AG04450 (cell line): Measurements from ENCODE around the gene UBR3. TPM values are rescaled to one million over a fixed set of nuclear protein-coding genes. Genes with fewer than 3 reads are reported as not detected.
"Not testable (repeated sequence)": the region's sequence is repeated elsewhere in the genome, so short reads cannot be mapped to it uniquely, and the experiment has no call there.

Source experiments
- CTCF ChIA-PET: fragments of 300-600, 350-600 bp; formaldehyde crosslinking; extraction: SDS; loops from one replicate; lab custom pipeline; 2022; ENCODE audit warnings: antibody characterized with exemption, inconsistent platforms; lab: Charles Lee
- POLR2A ChIA-PET: fragments of 350-600 bp; formaldehyde crosslinking; extraction: SDS; loops from one replicate; lab custom pipeline; 2021; ENCODE audit warnings: antibody characterized with exemption, inconsistent platforms; lab: Yijun Ruan, JAX
- DNase-seq: peaks from one replicate; pipeline ENCODE4 v3.0.0-alpha.2; 2011; ENCODE audit warnings: low read depth, low spot score
- H3K27ac ChIP-seq: one replicate; pipeline ENCODE4 v1.5.1; 2012; ENCODE audit warnings: low read depth, low read length, control low read depth
- H3K27me3 ChIP-seq: one replicate; pipeline ENCODE4 v1.6.0; 2012; ENCODE audit warnings: low read length; ENCODE audit not compliant: control insufficient read depth, insufficient read depth
- H3K4me3 ChIP-seq: 2 replicates; pipeline ENCODE4 v1.5.1; 2011; ENCODE audit warnings: mild to moderate bottlenecking, low read depth, low read length, control low read depth
- H3K9me3 ChIP-seq: 2 replicates; pipeline ENCODE4 v1.5.1; 2012; ENCODE audit warnings: low read length; ENCODE audit not compliant: control insufficient read depth, insufficient read depth
- polyA plus RNA-seq: library from polyadenylated mRNA; depleted of rRNA; stranded (reverse); fragments of >200 nt; gene quantifications from 2 replicates; pipeline ENCODE4 v1.2.3, GENCODE V29; 2011
- TF ChIP-seq, protein P1 (sequence below): IDR thresholded peaks from 2 replicates; pipeline ENCODE4 v1.5.1; 2011; ENCODE audit warnings: low read depth, low read length, control low read depth, inconsistent platforms

The UBR3 gene
- polyA plus RNA-seq, 1 experiment, result 20.3 TPM

DNA sequence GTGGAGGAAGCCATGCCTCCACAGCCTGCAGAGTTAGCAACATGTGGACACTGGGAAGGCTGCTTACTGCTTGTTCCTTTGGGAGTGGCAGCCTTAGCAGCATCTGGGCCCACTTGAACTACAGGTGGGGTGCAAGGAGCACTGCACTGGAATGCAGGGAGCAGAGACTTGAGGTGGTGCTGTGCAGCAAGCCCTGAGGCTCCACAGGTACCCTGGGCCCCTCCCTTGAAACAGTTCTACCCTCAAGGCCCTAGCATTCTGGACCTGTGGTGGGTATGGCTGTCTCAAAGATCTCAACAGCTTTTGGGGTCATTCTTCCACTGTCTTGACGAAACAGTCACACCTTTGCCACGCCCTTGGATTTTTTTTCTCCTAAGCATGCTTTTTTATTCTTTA is 13.5 kb downstream of the UBR3 start:
- no peak overlapping the region for H3K27ac ChIP-seq
- ChIA-PET CTCF (no interaction called here), POLR2A (no interaction called here)
- TF ChIP-seq, protein P1, sequence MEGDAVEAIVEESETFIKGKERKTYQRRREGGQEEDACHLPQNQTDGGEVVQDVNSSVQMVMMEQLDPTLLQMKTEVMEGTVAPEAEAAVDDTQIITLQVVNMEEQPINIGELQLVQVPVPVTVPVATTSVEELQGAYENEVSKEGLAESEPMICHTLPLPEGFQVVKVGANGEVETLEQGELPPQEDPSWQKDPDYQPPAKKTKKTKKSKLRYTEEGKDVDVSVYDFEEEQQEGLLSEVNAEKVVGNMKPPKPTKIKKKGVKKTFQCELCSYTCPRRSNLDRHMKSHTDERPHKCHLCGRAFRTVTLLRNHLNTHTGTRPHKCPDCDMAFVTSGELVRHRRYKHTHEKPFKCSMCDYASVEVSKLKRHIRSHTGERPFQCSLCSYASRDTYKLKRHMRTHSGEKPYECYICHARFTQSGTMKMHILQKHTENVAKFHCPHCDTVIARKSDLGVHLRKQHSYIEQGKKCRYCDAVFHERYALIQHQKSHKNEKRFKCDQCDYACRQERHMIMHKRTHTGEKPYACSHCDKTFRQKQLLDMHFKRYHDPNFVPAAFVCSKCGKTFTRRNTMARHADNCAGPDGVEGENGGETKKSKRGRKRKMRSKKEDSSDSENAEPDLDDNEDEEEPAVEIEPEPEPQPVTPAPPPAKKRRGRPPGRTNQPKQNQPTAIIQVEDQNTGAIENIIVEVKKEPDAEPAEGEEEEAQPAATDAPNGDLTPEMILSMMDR, result no peak
- no peaks in the 10 kb centered on the region for H3K9me3 ChIP-seq
- no peaks in the 10 kb centered on the region for H3K27me3 ChIP-seq
- no peak overlapping the region for H3K4me3 ChIP-seq
- no peak for DNase-seq

DNA sequence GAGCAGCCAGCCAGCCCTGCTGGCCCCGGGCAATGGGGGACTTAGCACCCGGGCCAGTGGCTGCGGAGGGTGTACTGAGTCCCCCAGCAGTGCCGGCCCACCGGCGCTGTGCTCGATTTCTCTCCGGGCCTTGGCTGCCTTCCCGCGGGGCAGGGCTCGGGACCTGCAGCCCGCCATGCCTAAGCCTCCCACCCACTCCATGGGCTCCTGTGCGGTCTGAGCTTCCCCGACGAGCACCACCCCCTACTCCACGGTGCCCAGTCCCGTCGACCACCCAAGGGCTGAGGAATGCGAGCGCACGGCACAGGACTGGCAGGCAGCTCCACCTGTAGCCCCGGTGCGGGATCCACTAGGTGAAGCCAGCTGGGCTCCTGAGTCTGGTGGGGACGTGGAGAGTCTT is 14.4 kb downstream of the UBR3 start:
- H3K27ac ChIP-seq, CTCF ChIA-PET, H3K4me3 ChIP-seq, H3K27me3 ChIP-seq, DNase-seq, POLR2A ChIA-PET, H3K9me3 ChIP-seq: not testable (repeated sequence)

DNA sequence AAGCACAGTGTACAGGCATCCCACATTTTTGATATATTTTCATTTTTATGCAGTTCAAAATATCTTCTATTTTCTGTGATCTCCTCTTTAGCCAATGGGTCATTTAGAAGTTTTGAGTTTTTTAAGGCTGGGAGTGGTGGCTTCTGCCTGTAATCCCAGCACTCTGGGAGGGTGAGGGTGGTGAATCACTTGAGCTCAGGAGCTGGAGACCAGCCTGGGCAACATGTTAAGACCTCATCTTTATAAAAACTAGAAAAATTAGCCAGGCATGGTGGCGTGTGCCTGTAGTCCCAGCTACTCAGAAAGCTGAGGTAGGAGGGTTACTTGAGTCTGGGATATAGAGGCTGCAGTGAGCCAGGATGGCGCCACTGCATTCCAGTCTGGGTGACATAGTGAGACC is 17.8 kb downstream of the UBR3 start:
- ChIA-PET POLR2A (no interaction called here), CTCF (no interaction called here)
- Histone ChIP-seq H3K9me3 (no peaks in the 10 kb centered on the region), H3K4me3 (no peak overlapping the region), H3K27ac (no peak overlapping the region), H3K27me3 (no peaks in the 10 kb centered on the region)
- no peak for DNase-seq
- TF ChIP-seq, protein P1, result no peak

DNA sequence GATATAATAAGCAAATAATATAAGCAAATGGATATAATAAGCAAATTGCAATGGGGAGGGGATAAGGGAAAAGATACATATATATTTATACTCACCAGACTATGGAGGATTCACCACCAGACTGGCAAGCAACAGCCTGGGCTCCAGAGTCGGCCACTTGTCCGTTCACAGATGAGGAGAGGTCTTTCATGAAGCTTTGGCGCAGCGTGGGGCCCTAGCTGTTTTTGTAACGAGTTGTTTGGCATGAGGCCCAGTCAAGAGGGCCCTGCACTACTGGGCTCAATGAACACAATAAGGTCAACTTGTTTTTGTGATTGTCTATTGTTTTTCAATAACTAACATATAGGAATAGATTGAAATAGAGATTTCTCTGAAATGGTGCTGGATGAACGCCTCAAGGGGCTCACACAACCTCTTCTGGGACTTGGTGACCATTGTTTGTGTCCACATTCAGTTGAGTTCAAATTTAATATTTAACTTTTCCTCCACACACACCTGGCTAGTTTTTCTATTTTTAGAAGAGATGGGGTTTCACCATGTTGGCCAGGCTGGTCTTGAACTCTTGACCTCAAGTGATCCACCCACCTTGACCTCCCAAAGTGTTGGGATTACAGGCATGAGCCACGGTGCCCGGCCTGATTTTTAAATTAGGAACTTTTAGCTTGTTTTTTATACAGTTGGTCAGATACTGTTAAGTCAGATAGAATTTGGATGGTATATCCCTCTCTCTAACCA is 21.9 kb downstream of the UBR3 start:
- H3K4me3 ChIP-seq, CTCF ChIA-PET, POLR2A ChIA-PET, H3K27ac ChIP-seq, H3K27me3 ChIP-seq, H3K9me3 ChIP-seq, DNase-seq: not testable (repeated sequence)

DNA sequence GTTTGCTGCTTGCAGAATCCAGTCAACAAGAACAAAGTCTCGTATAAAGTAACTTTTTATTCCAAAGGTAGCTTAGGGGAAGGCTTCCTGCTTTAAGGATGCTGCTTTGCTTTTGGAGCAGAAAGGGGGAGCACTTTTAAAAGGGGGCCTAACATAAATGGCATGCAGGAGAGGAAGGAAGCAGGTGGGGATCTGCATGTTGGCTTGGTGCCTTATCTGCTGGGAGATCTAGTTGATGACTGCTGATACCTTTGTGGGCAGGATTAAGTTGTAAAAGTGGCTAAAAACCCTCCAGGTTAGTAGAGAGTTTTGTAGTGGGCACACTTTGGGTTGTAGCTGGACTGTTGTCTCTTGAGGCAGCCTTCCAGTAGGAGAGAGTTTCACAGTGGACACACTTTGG is 22.5 kb downstream of the UBR3 start:
- TF ChIP-seq, protein P1, result no peak
- Histone ChIP-seq H3K9me3 (no peaks in the 10 kb centered on the region), H3K27ac (no peak overlapping the region), H3K27me3 (no peaks in the 10 kb centered on the region), H3K4me3 (no peak overlapping the region)
- ChIA-PET CTCF (no interaction called here), POLR2A (no interaction called here)
- no peak for DNase-seq

DNA sequence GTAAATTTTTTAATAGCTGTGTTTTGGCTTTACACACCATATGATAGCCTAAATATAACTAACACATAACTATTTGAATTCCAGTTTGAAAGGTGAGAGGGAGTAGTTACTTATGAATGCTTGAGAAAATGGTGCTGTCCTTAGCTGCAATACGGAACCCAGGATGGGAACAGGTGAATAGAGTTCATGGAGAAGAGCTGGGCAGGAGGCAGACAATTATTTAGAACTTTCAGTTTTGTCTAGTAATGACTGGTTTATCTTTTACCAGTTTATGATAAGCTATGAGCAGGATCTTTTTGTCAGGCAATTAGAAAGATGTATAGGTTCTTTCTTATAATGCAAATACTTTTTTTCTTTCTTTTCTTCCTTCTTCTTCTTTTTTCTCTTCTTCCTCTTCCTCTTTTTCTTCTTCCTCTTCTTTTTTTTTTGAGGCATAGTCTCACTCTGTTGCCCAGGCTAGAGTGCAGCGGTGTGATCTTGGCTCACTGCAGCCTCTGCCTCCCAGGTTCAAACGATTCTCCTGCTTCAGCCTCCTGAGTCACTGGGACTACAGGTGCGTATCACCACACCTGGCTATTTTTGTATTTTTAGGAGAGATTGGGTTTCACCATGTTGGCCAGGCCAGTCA is 25.9 kb downstream of the UBR3 start:
- Histone ChIP-seq H3K27ac (no peak overlapping the region), H3K9me3 (no peaks in the 10 kb centered on the region), H3K4me3 (no peak overlapping the region), H3K27me3 (no peaks in the 10 kb centered on the region)
- TF ChIP-seq, protein P1, result no peak
- ChIA-PET CTCF (interaction anchor here (0.6 to 1.2 kb wide), 3 partner anchors 9 to 401 kb away, joined by 3 to 5 read pairs (median 3); partner anchors contain the start of gene UBR3), POLR2A (no interaction called here)
- DNase-seq, result no peak

DNA sequence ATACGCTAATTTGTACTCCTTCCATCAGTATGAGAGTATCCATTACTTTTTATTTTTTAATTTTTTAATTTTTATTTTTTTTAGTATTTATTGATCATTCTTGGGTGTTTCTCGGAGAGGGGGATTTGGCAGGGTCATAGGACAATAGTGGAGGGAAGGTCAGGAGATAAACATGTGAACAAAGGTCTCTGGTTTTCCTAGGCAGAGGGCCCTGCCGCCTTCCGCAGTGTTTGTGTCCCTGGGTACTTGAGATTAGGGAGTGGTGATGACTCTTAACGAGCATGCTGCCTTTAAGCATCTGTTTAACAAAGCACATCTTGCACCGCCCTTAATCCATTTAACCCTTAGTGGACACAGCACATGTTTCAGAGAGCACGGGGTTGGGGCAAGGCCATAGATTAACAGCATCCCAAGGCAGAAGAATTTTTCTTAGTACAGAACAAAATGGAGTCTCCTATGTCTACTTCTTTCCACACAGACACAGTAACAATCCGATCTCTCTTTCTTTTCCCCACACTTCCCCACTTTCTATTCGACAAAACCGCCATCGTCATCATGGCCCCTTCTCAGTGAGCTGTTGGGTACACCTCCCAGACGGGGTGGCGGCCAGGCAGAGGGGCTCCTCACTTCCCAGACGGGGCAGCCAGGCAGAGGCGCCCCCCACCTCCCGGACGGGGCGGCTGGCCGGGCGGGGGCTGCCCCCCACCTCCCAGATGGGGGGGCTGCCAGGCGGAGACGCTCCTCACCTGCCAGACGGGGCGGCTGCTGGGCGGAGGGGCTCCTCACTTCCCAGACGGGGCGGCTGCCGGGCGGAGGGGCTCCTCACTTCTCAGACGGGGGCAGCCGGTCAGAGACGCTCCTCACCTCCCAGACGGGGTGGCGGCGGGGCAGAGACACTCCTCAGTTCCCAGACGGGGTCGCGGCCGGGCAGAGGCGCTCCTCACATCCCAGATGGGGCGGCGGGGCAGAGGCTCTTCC is 28.3 kb downstream of the UBR3 start:
- H3K4me3 ChIP-seq, H3K9me3 ChIP-seq, CTCF ChIA-PET, POLR2A ChIA-PET, DNase-seq, H3K27ac ChIP-seq, H3K27me3 ChIP-seq: not testable (repeated sequence)
